A549 (cell line): Measurements from ENCODE around the gene GBF1. TPM values are rescaled to one million over a fixed set of nuclear protein-coding genes. Genes with fewer than 3 reads are reported as not detected.

Source experiments
- ATAC-seq, 2 experiments: fragments of 200-7000 bp in 1 of 2; fragments of >200 bp in 1 of 2; cut with Nextera tagmentation in 1 of 2; cut with Tn5 transposase in 1 of 2; 3 replicates each; pipeline versions ENCODE4 v1.8.0 to v1.9.1; 2018 to 2020; ENCODE audit warnings: mild to moderate bottlenecking in 1 of 2, moderate library complexity in 1 of 2
- CTCF ChIA-PET: fragments of 300-600 bp; sonication (Branson Sonifier 250); formaldehyde crosslinking; extraction: SDS; loops from one replicate; lab custom pipeline; 2021; ENCODE audit warnings: antibody characterized with exemption, inconsistent platforms; lab: Yijun Ruan, JAX
- POLR2A ChIA-PET: fragments of 350-600 bp; formaldehyde crosslinking; extraction: SDS; loops from one replicate; lab custom pipeline; 2021; ENCODE audit warnings: antibody characterized with exemption, inconsistent platforms; lab: Yijun Ruan, JAX
- DNase-seq, 2 experiments: peaks; one replicate each; pipeline versions ENCODE4 v3.0.0 to v3.0.0-alpha.2; 2011 to 2016; ENCODE audit warnings: low read depth in 1 of 2, low spot score in 1 of 2
- FAIRE-seq: peaks from 2 replicates; lab custom pipeline; 2011; peaks lifted over from hg19 to GRCh38; lab: Jason Lieb, UNC
- H3K27ac ChIP-seq, 2 experiments: fragments of >200 bp; sonication (Bioruptor Twin); formaldehyde crosslinking; 3 replicates each; pipeline ENCODE4 v1.5.1; 2016 to 2017
- H3K4me1 ChIP-seq: fragments of >200 bp; sonication (Bioruptor Twin); formaldehyde crosslinking; 3 replicates; pipeline ENCODE4 v1.6.1; 2016
- H3K4me2 ChIP-seq: fragments of >200 bp; sonication (Bioruptor Twin); formaldehyde crosslinking; 3 replicates; pipeline ENCODE4 v1.6.1; 2016
- H3K4me3 ChIP-seq: fragments of >200 bp; sonication (Bioruptor Twin); formaldehyde crosslinking; 3 replicates; pipeline ENCODE4 v1.5.1; 2016
- H3K9me3 ChIP-seq: fragments of >200 bp; sonication (Bioruptor Twin); formaldehyde crosslinking; 3 replicates; pipeline ENCODE4 v1.6.1; 2016
- ATOH8 ChIP-seq: fragments of 250-450 bp; sonication (Bioruptor Pico); IDR thresholded peaks from 2 replicates; pipeline ENCODE4 v1.5.0; 2020; ENCODE audit warnings: low read depth, mild to moderate bottlenecking, moderate library complexity
- CBX2 ChIP-seq: fragments of 200-600 bp; sonication (generic); IDR thresholded peaks from 2 replicates; pipeline ENCODE4 v1.6.1; 2016; ENCODE audit warnings: low read depth, mild to moderate bottlenecking, borderline replicate concordance
- EP300 ChIP-seq, 2 experiments: fragments of >200 bp; sonication (Bioruptor Twin); formaldehyde crosslinking; IDR thresholded peaks; 2 replicates in 1 of 2; 3 replicates in 1 of 2; pipeline ENCODE4 v1.6.1; 2016 to 2017
- ESRRA ChIP-seq: fragments of 150-350 bp; IDR thresholded peaks from 2 replicates; pipeline ENCODE4 v1.6.1; 2014; ENCODE audit warnings: mild to moderate bottlenecking, low read length, borderline replicate concordance
- FOSL2 ChIP-seq, 2 experiments: fragments of 450-650 bp in 1 of 2; fragments of >200 bp in 1 of 2; sonication (Bioruptor Twin) in 1 of 2; formaldehyde crosslinking; IDR thresholded peaks; 2 replicates each; pipeline versions ENCODE4 v1.5.0 to v1.6.1; 2016 to 2020; ENCODE audit warnings: mild to moderate bottlenecking in 1 of 2, moderate library complexity in 1 of 2
- JUN ChIP-seq, 2 experiments: fragments of >200 bp; sonication (Bioruptor Twin); formaldehyde crosslinking; IDR thresholded peaks; 2 replicates in 1 of 2; 3 replicates in 1 of 2; pipeline ENCODE4 v1.6.1; 2016 to 2017
- MYC ChIP-seq: IDR thresholded peaks from 2 replicates; pipeline ENCODE4 v1.6.1; 2012; ENCODE audit warnings: mild to moderate bottlenecking, inconsistent platforms, low read length, improper control_type of control experiment, borderline replicate concordance
- NFE2L2 ChIP-seq: fragments of 150-350 bp; conservative IDR thresholded peaks from 2 replicates; pipeline ENCODE4 v1.6.1; 2014; ENCODE audit warnings: low read length
- PHF8 ChIP-seq: fragments of 200-600 bp; sonication (generic); IDR thresholded peaks from 2 replicates; pipeline ENCODE4 v1.6.1; 2016; ENCODE audit warnings: low read depth, mild to moderate bottlenecking, antibody characterized with exemption, moderate library complexity, borderline replicate concordance
- RAD21 ChIP-seq, 2 experiments: fragments of >200 bp in 1 of 2; sonication (Bioruptor Twin) in 1 of 2; formaldehyde crosslinking in 1 of 2; IDR thresholded peaks in 1 of 2; conservative IDR thresholded peaks in 1 of 2; 2 replicates in 1 of 2; 3 replicates in 1 of 2; pipeline ENCODE4 v1.6.1; 2012 to 2018; ENCODE audit warnings: inconsistent platforms in 1 of 2
- RFX5 ChIP-seq: fragments of 450-650 bp; IDR thresholded peaks from 2 replicates; pipeline ENCODE4 v1.7.1; 2014; ENCODE audit warnings: antibody characterized with exemption, mild to moderate bottlenecking, moderate library complexity
- RNF2 ChIP-seq: fragments of 200-600 bp; sonication (generic); IDR thresholded peaks from 2 replicates; pipeline ENCODE4 v1.6.1; 2016; ENCODE audit warnings: low read depth, mild to moderate bottlenecking, antibody characterized with exemption, moderate library complexity, borderline replicate concordance
- SREBF2 ChIP-seq: fragments of 450-650 bp; IDR thresholded peaks from 2 replicates; pipeline ENCODE4 v1.6.1; 2014; ENCODE audit warnings: mild to moderate bottlenecking, moderate library complexity
- TFCP2L1 ChIP-seq: fragments of 250-450 bp; sonication (Bioruptor Pico); IDR thresholded peaks from 2 replicates; pipeline ENCODE4 v1.5.0; 2021; ENCODE audit warnings: mild to moderate bottlenecking
- TP53 ChIP-seq: fragments of 250-450 bp; sonication (Bioruptor Pico); IDR thresholded peaks from 2 replicates; pipeline ENCODE4 v1.5.0; 2021; ENCODE audit warnings: mild to moderate bottlenecking, moderate library complexity
- ZC3H11A ChIP-seq: fragments of 450-650 bp; IDR thresholded peaks from 2 replicates; pipeline ENCODE4 v1.6.1; 2014; ENCODE audit warnings: antibody characterized with exemption, mild to moderate bottlenecking
- ZNF302 ChIP-seq: fragments of 250-450 bp; sonication (Bioruptor Pico); IDR thresholded peaks from 2 replicates; pipeline ENCODE4 v1.9.0; 2021; ENCODE audit warnings: inconsistent platforms, mild to moderate bottlenecking, moderate library complexity
- WGBS: methylation state at CpG from one replicate; pipeline ENCODE4 v1.1.6; 2017; ENCODE audit errors: missing lambda C conversion rate; 5-methylcytosine and 5-hydroxymethylcytosine counted together
- polyA plus RNA-seq, 4 experiments: library from polyadenylated mRNA; depleted of rRNA in 3 of 4; stranded (reverse); fragments of >200 nt; fragmentation: RNase III in 1 of 4; extraction: RNeasy Plus Mini Kit Qiagen cat#74134 plus additional on column Dnase treatment in 1 of 4; gene quantifications; 2 replicates in 3 of 4; 3 replicates in 1 of 4; pipeline ENCODE4 v1.2.3, GENCODE V29; 2011 to 2017
- TF ChIP-seq, protein P1 (sequence below): fragments of >200 bp; sonication (Bioruptor Twin); formaldehyde crosslinking; IDR thresholded peaks from 3 replicates; pipeline ENCODE4 v1.6.1; 2016
- TF ChIP-seq, protein P2 (sequence below): fragments of >200 bp; sonication (Bioruptor Twin); formaldehyde crosslinking; IDR thresholded peaks from 2 replicates; pipeline ENCODE4 v1.6.1; 2016
- TF ChIP-seq, protein P3 (sequence below): fragments of 450-650 bp; IDR thresholded peaks from 2 replicates; pipeline ENCODE4 v1.6.1; 2014; ENCODE audit warnings: antibody characterized with exemption
- TF ChIP-seq, protein P4 (sequence below): fragments of 150-350 bp; IDR thresholded peaks from 2 replicates; pipeline ENCODE4 v1.6.1; 2014; ENCODE audit warnings: low read depth, mild to moderate bottlenecking, low read length

The GBF1 gene
- polyA plus RNA-seq, 2 of the 4 experiments (the other 2 are of a cell fraction), result 20.4 to 21.3 TPM

GRCh38 chr10:102423372-102423968 is 178.1 kb downstream of the GBF1 start (continued):
- TF ChIP-seq, protein P1, sequence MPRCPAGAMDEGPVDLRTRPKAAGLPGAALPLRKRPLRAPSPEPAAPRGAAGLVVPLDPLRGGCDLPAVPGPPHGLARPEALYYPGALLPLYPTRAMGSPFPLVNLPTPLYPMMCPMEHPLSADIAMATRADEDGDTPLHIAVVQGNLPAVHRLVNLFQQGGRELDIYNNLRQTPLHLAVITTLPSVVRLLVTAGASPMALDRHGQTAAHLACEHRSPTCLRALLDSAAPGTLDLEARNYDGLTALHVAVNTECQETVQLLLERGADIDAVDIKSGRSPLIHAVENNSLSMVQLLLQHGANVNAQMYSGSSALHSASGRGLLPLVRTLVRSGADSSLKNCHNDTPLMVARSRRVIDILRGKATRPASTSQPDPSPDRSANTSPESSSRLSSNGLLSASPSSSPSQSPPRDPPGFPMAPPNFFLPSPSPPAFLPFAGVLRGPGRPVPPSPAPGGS, result no peak
- TF ChIP-seq ZNF302 (CRISPR knock-in tag) (no peak), FOSL2 (IDR thresholded peaks at IDR 0.05) (no peak), FOSL2 (CRISPR knock-in tag; IDR thresholded peaks at IDR 0.05) (no peak)
- TF ChIP-seq, protein P2, sequence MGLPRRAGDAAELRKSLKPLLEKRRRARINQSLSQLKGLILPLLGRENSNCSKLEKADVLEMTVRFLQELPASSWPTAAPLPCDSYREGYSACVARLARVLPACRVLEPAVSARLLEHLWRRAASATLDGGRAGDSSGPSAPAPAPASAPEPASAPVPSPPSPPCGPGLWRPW, result no peak

GRCh38 chr10:102424145-102424544 is 178.8 kb downstream of the GBF1 start:
- H3K27ac ChIP-seq, result no peak overlapping the region
- no peak for TF ChIP-seq ATOH8
- no peak for TF ChIP-seq RAD21 (conservative IDR thresholded peaks at IDR 0.05 in 1 of 2, IDR thresholded peaks at IDR 0.05 in 1 of 2)
- no peak for TF ChIP-seq EP300 (IDR thresholded peaks at IDR 0.05)
- no peak for TF ChIP-seq ESRRA
- TF ChIP-seq, protein P3, sequence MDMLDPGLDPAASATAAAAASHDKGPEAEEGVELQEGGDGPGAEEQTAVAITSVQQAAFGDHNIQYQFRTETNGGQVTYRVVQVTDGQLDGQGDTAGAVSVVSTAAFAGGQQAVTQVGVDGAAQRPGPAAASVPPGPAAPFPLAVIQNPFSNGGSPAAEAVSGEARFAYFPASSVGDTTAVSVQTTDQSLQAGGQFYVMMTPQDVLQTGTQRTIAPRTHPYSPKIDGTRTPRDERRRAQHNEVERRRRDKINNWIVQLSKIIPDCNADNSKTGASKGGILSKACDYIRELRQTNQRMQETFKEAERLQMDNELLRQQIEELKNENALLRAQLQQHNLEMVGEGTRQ, result no peak
- no peak for TF ChIP-seq RFX5
- TF ChIP-seq TFCP2L1, result no peak
- no peak for TF ChIP-seq CBX2
- TF ChIP-seq RNF2, result no peak
- TF ChIP-seq, protein P2, result no peak
- TF ChIP-seq MYC, result no peak
- TF ChIP-seq, protein P4, sequence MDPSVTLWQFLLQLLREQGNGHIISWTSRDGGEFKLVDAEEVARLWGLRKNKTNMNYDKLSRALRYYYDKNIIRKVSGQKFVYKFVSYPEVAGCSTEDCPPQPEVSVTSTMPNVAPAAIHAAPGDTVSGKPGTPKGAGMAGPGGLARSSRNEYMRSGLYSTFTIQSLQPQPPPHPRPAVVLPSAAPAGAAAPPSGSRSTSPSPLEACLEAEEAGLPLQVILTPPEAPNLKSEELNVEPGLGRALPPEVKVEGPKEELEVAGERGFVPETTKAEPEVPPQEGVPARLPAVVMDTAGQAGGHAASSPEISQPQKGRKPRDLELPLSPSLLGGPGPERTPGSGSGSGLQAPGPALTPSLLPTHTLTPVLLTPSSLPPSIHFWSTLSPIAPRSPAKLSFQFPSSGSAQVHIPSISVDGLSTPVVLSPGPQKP, result no peak
- TF ChIP-seq SREBF2, result no peak
- no peak for TF ChIP-seq PHF8
- TF ChIP-seq ZC3H11A, result no peak
- no peak for TF ChIP-seq TP53
- no peak for TF ChIP-seq NFE2L2
- no peak for TF ChIP-seq FOSL2 (IDR thresholded peaks at IDR 0.05)
- no peak for TF ChIP-seq FOSL2 (CRISPR knock-in tag; IDR thresholded peaks at IDR 0.05)
- no peak for TF ChIP-seq JUN (IDR thresholded peaks at IDR 0.05)
- ATAC-seq (no peak), DNase-seq (no peak), FAIRE-seq (no peak)
- no peak overlapping the region for H3K4me3 ChIP-seq
- peaks cover 22% of the 10 kb centered on the region for H3K4me1 ChIP-seq
- ChIA-PET POLR2A (interaction anchor here (1.3 kb wide), 1 partner anchor 8 kb away, joined by 4 read pairs; the partner anchor contains the start of gene CUEDC2), CTCF (interaction anchor here (1.0 to 17.4 kb wide), 16 partner anchors 11 to 257 kb away, joined by 3 to 337 read pairs (median 14); partner anchors contain the start of genes C10orf95, CUEDC2 and NFKB2)
- WGBS, result 86% methylated on average over 8 of the region's 9 CpGs
- no peaks in the 10 kb centered on the region for H3K9me3 ChIP-seq
- H3K4me2 ChIP-seq, result no peak overlapping the region
